A673 (cell line): Measurements from ENCODE around the gene ADAMTSL1. TPM values are rescaled to one million over a fixed set of nuclear protein-coding genes. Genes with fewer than 3 reads are reported as not detected.

Source experiments
- BruUV-seq: library from RNA; stranded (reverse); fragments of 400-500 nt; replicated peaks from 2 replicates; lab custom pipeline; 2021; lab: Mats Ljungman, UMichigan
- CTCF ChIA-PET: fragments of 300-600 bp; sonication (Branson Sonifier 250); formaldehyde crosslinking; loops from one replicate; lab custom pipeline; 2022; ENCODE audit warnings: antibody characterized with exemption; lab: Charles Lee
- POLR2A ChIA-PET: fragments of 300-600 bp; sonication (Branson Sonifier 250); formaldehyde crosslinking; loops from one replicate; lab custom pipeline; 2022; ENCODE audit warnings: antibody characterized with exemption; ENCODE audit not compliant: low non-redundant PET; lab: Charles Lee
- DNase-seq: peaks from one replicate; pipeline ENCODE4 v3.0.0-alpha.2; 2015; ENCODE audit warnings: low spot score
- H3K27ac ChIP-seq: fragments of 200-600 bp; sonication (generic); 2 replicates; pipeline ENCODE4 v1.5.1; 2016; ENCODE audit warnings: mixed run types, low read depth, mild to moderate bottlenecking, mixed read lengths, antibody characterized with exemption, low read length; ENCODE audit not compliant: poor library complexity, severe bottlenecking
- H3K27me3 ChIP-seq: fragments of 200-600 bp; sonication (generic); replicated peaks from 2 replicates; pipeline ENCODE4 v1.6.1; 2017; ENCODE audit warnings: mixed run types, low read depth, mild to moderate bottlenecking, mixed read lengths, antibody characterized with exemption, low read length; ENCODE audit not compliant: insufficient read depth, poor library complexity
- H3K36me3 ChIP-seq: fragments of 200-600 bp; sonication (generic); 2 replicates; pipeline ENCODE4 v1.6.1; 2016; ENCODE audit warnings: mixed run types, mild to moderate bottlenecking, mixed read lengths, antibody characterized with exemption, low read length; ENCODE audit not compliant: insufficient read depth, poor library complexity, severe bottlenecking
- H3K4me1 ChIP-seq: fragments of 200-600 bp; sonication (generic); 2 replicates; pipeline ENCODE4 v1.6.1; 2017; ENCODE audit warnings: mixed run types, mild to moderate bottlenecking, mixed read lengths, antibody characterized with exemption, low read length; ENCODE audit not compliant: insufficient read depth, poor library complexity, severe bottlenecking
- H3K4me3 ChIP-seq: fragments of 200-600 bp; sonication (generic); 2 replicates; pipeline ENCODE4 v1.5.1; 2016; ENCODE audit warnings: low read depth, mixed run types, mild to moderate bottlenecking, mixed read lengths, low read length; ENCODE audit not compliant: poor library complexity, severe bottlenecking
- H3K9me3 ChIP-seq: fragments of 200-600 bp; sonication (generic); 2 replicates; pipeline ENCODE4 v1.6.1; 2016; ENCODE audit warnings: mixed run types, low read depth, mild to moderate bottlenecking, mixed read lengths, antibody characterized with exemption, low read length; ENCODE audit not compliant: poor library complexity, severe bottlenecking
- CTCF ChIP-seq: fragments of 300-800, 200-600 bp; sonication (generic); conservative IDR thresholded peaks from 2 replicates; pipeline ENCODE4 v1.5.1; 2017; ENCODE audit warnings: low read depth, mild to moderate bottlenecking, antibody characterized with exemption, low read length, moderate library complexity, mixed read lengths
- EZH2 ChIP-seq: fragments of 200-600 bp; sonication (generic); IDR thresholded peaks from 2 replicates; pipeline ENCODE4 v1.6.1; 2017; ENCODE audit warnings: borderline replicate concordance, low read depth, mild to moderate bottlenecking, mixed read lengths, antibody characterized with exemption, low read length; ENCODE audit not compliant: poor library complexity, severe bottlenecking
- intact Hi-C: fragments of 100-400 bp; cut with micrococcal nuclease; formaldehyde crosslinking; loops from one replicate; pipeline ENCODE4 v1.10.0; 2022; ENCODE audit not compliant: unreplicated experiment
- total RNA-seq: library from RNA; stranded (reverse); gene quantifications from 2 replicates; pipeline ENCODE4 v1.2.3, GENCODE V29; 2021

Gene ADAMTSL1
- total RNA-seq, 1 experiment from 2014 or later, result not detected

DNA sequence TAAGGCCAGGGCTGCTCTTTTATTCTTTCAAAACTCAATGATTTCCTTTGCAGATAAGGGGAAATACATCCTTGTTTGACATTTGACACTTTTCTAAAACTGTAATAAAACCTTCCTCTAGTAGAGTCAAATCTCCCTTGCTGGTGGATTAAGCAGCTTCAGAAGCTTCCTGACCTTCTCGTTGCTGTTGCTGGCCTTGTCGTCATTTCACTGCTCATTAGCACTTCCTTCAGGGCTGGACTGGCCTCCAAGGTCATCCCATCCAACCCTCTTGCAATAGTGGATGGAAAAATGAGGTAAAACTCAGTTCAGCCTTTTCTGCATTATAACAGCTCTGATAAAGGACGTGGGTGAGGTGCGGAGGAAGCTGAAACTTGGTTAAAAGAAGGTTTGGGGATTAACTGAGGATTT is 1.1 kb upstream of the ADAMTSL1 start:
- TF ChIP-seq EZH2, result no peak
- TF ChIP-seq CTCF, result no peak
- intact Hi-C loops, result no loop called here
- POLR2A ChIA-PET, result no interaction called here
- Histone ChIP-seq H3K36me3 (no peaks in the 10 kb centered on the region), H3K27ac (no peak overlapping the region), H3K4me1 (no peaks in the 10 kb centered on the region), H3K4me3 (no peak overlapping the region), H3K27me3 (no peaks in the 10 kb centered on the region), H3K9me3 (no peaks in the 10 kb centered on the region)
- no TSS peak for BruUV-seq
- CTCF ChIA-PET, result no interaction called here
- DNase-seq, result no peak

GRCh38 chr9:18474783-18475182 is 830 bp downstream of the ADAMTSL1 start:
- POLR2A ChIA-PET, result no interaction called here
- H3K27ac ChIP-seq, result no peak overlapping the region
- TF ChIP-seq EZH2 (no peak), CTCF (no peak)
- H3K27me3 ChIP-seq, result no peaks in the 10 kb centered on the region
- CTCF ChIA-PET, result no interaction called here
- no peak for DNase-seq
- H3K9me3 ChIP-seq, result no peaks in the 10 kb centered on the region
- BruUV-seq, result no TSS peak
- intact Hi-C loops, result no loop called here
- no peaks in the 10 kb centered on the region for H3K36me3 ChIP-seq
- no peaks in the 10 kb centered on the region for H3K4me1 ChIP-seq
- H3K4me3 ChIP-seq, result no peak overlapping the region

GRCh38 chr9:18477121-18477660 is 3.2 kb downstream of the ADAMTSL1 start:
- no peaks in the 10 kb centered on the region for H3K27me3 ChIP-seq
- CTCF ChIA-PET, result no interaction called here
- H3K36me3 ChIP-seq, result no peaks in the 10 kb centered on the region
- DNase-seq, result no peak
- no peak overlapping the region for H3K27ac ChIP-seq
- no peaks in the 10 kb centered on the region for H3K9me3 ChIP-seq
- no peaks in the 10 kb centered on the region for H3K4me1 ChIP-seq
- no TSS peak for BruUV-seq
- no peak for TF ChIP-seq EZH2
- no peak for TF ChIP-seq CTCF
- intact Hi-C loops, result no loop called here
- H3K4me3 ChIP-seq, result no peak overlapping the region
- POLR2A ChIA-PET, result no interaction called here
